HepG2 (cell line): ENCODE results near the gene HAGHL. TPM values are rescaled to one million over a fixed set of nuclear protein-coding genes. Genes with fewer than 3 reads are reported as not detected.

Source experiments
- ATM ChIP-seq: fragments of 450-650 bp; IDR thresholded peaks from 2 replicates; pipeline ENCODE4 v1.7.1; 2017; ENCODE audit warnings: mild to moderate bottlenecking, borderline replicate concordance
- GATA4 ChIP-seq: sonication (generic); IDR thresholded peaks from 2 replicates; pipeline ENCODE4 v1.6.1; 2016; ENCODE audit warnings: antibody characterized with exemption, low read depth, borderline replicate concordance
- HMGXB4 ChIP-seq, 2 experiments: sonication (generic) in 1 of 2; formaldehyde crosslinking in 1 of 2; IDR thresholded peaks; 2 replicates each; pipeline versions ENCODE4 v1.4.0 to v1.6.1; 2018 to 2020; ENCODE audit warnings: missing genetic modification reagents in 2 of 2, borderline replicate concordance in 1 of 2, low read depth in 1 of 2, mild to moderate bottlenecking in 1 of 2, missing biosample characterization in 1 of 2
- NCOA1 ChIP-seq: sonication (generic); formaldehyde crosslinking; IDR thresholded peaks from 2 replicates; pipeline ENCODE4 v1.9.0; 2021; ENCODE audit warnings: missing genetic modification reagents
- NONO ChIP-seq, 2 experiments: fragments of 450-650 bp in 1 of 2; sonication (generic) in 1 of 2; formaldehyde crosslinking in 1 of 2; IDR thresholded peaks in 1 of 2; conservative IDR thresholded peaks in 1 of 2; 2 replicates each; pipeline versions ENCODE4 v1.6.1 to v1.8.0; 2017 to 2022; ENCODE audit warnings: mild to moderate bottlenecking in 1 of 2, missing genetic modification reagents in 1 of 2, moderate library complexity in 1 of 2
- NRL ChIP-seq: sonication (generic); formaldehyde crosslinking; IDR thresholded peaks from 2 replicates; pipeline ENCODE4 v1.5.0; 2020; ENCODE audit warnings: missing genetic modification reagents, mild to moderate bottlenecking, moderate library complexity, borderline replicate concordance
- PLRG1 ChIP-seq: fragments of 450-650 bp; conservative IDR thresholded peaks from 2 replicates; pipeline ENCODE4 v1.6.1; 2016
- RXRA ChIP-seq: sonication (generic); formaldehyde crosslinking; IDR thresholded peaks from 2 replicates; pipeline ENCODE4 v1.5.1; 2020; ENCODE audit warnings: missing genetic modification reagents
- ZNF317 ChIP-seq: sonication (generic); formaldehyde crosslinking; IDR thresholded peaks from 2 replicates; pipeline ENCODE4 v1.5.0; 2020; ENCODE audit warnings: mild to moderate bottlenecking, missing genetic modification reagents
- ZNF33A ChIP-seq: sonication (generic); formaldehyde crosslinking; IDR thresholded peaks from 2 replicates; pipeline ENCODE4 v1.5.1; 2020; ENCODE audit warnings: missing genetic modification reagents, mild to moderate bottlenecking, moderate library complexity, borderline replicate concordance
- ZNF530 ChIP-seq: sonication (generic); formaldehyde crosslinking; IDR thresholded peaks from 2 replicates; pipeline ENCODE4 v1.5.0; 2020; ENCODE audit warnings: low read depth, mild to moderate bottlenecking, missing genetic modification reagents
- ZNF616 ChIP-seq: sonication (generic); formaldehyde crosslinking; IDR thresholded peaks from 2 replicates; pipeline ENCODE4 v1.5.0; 2020; ENCODE audit warnings: low read depth, mild to moderate bottlenecking, missing genetic modification reagents
- ZNF724P ChIP-seq: sonication (generic); formaldehyde crosslinking; IDR thresholded peaks from 2 replicates; pipeline ENCODE4 v1.8.0; 2022; ENCODE audit warnings: missing genetic modification reagents, borderline replicate concordance
- ZNF782 ChIP-seq: sonication (generic); formaldehyde crosslinking; IDR thresholded peaks from 2 replicates; pipeline ENCODE4 v1.4.0; 2020; ENCODE audit warnings: missing genetic modification reagents, mild to moderate bottlenecking, borderline replicate concordance
- polyA plus RNA-seq, 8 experiments: library from polyadenylated mRNA; depleted of rRNA in 3 of 8; stranded (reverse) in 7 of 8; unstranded in 1 of 8; fragments of >200 nt; fragmentation: Illumina TruSeq in 4 of 8; extraction: Trizol in 4 of 8; gene quantifications; 2 replicates each; pipeline versions ENCODE4 v1.2.1 to v1.2.3, GENCODE V29; 2011 to 2016; ENCODE audit warnings: low read depth in 4 of 8, missing spikeins in 1 of 8, mixed read lengths in 1 of 8; ENCODE audit not compliant: insufficient read depth in 1 of 8
- total RNA-seq, 5 experiments: library from RNA; depleted of rRNA; stranded (reverse); fragments of >200 nt; fragmentation: Illumina TruSeq; extraction: Trizol; gene quantifications; 2 replicates each; pipeline ENCODE4 v1.2.3, GENCODE V29; 2016; ENCODE audit warnings: low read depth in 1 of 5
- TF ChIP-seq, protein P1 (sequence below), 2 experiments: fragments of 450-650 bp in 1 of 2; sonication (generic) in 1 of 2; formaldehyde crosslinking; IDR thresholded peaks; 2 replicates each; pipeline versions ENCODE4 v1.5.0 to v1.8.0; 2020 to 2022; ENCODE audit warnings: mild to moderate bottlenecking in 1 of 2, missing genetic modification reagents in 1 of 2
- TF ChIP-seq, protein P2 (sequence below): sonication (generic); formaldehyde crosslinking; conservative IDR thresholded peaks from 2 replicates; pipeline ENCODE4 v1.8.1; 2023; ENCODE audit warnings: missing genetic modification reagents
- TF ChIP-seq, protein P3 (sequence below): sonication (generic); formaldehyde crosslinking; IDR thresholded peaks from 2 replicates; pipeline ENCODE4 v1.8.0; 2022; ENCODE audit warnings: missing genetic modification reagents, mild to moderate bottlenecking, moderate library complexity, borderline replicate concordance
- TF ChIP-seq, protein P4 (sequence below): sonication (generic); formaldehyde crosslinking; IDR thresholded peaks from 2 replicates; pipeline ENCODE4 v1.8.0; 2022; ENCODE audit warnings: mild to moderate bottlenecking, missing genetic modification reagents, moderate library complexity
- TF ChIP-seq, protein P5 (sequence below): sonication (generic); formaldehyde crosslinking; IDR thresholded peaks from 2 replicates; pipeline ENCODE4 v1.8.0; 2022; ENCODE audit warnings: mild to moderate bottlenecking, missing genetic modification reagents, moderate library complexity

HAGHL gene
- total and polyA plus RNA-seq, 2 of the 13 experiments (the other 11 are each of a cell fraction or from before 2014, with no cell fraction given), result 3.4 to 8.4 TPM

DNA sequence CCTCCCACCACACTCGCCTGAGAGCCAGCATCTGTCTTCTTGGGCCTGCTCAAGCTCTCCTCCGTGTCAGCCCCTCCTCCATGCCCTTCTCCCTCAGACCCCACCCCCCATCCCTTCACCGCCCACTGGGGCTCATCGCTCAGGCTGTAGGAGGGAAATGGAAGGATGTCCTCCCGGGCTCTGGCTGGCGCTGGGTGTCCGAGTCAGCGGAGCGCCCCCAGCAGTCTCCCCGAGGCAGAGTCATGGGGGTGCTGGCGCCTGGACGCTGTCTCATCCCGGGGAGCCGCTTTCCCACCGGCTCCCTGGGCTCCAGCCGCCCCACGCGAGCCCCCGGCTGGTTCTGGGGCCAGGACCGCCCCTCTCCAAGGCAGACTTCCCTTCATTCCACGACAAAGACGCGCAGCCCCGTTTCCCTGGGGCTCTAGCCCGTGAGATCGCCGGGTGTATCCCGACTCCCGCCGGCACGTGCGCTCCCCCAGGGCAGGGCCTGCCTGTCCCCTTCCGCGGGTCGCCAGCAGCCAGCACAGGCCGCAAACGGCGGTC is 6.4 kb upstream of the HAGHL start (continued):
- TF ChIP-seq ZNF530 (CRISPR knock-in tag) (no peak), ZNF782 (CRISPR knock-in tag) (peak; percentile 40; the same call in 1 of the 2 replicates), NRL (CRISPR knock-in tag) (peak; percentile 30; the same call in 1 of the 2 replicates), ZNF616 (CRISPR knock-in tag) (0 out of 2 replicates have a peak, but pooled peaks have one; percentile 10), ZNF317 (CRISPR knock-in tag) (0 out of 2 replicates have a peak, but pooled peaks have one; percentile 21), GATA4 (no peak), ATM (no peak), RXRA (0 out of 2 replicates have a peak, but pooled peaks have one; percentile 28), HMGXB4 (CRISPR knock-in tag; IDR thresholded peaks at IDR 0.05; ENCODE audit: borderline replicate concordance in 1 of 2, low read depth in 1 of 2) (peak in 1 of 2 experiments; percentile 49; a peak in 1 of 4 replicates), PLRG1 (no peak), ZNF724P (no peak), ZNF33A (CRISPR knock-in tag) (peak; percentile 36; the same call in 1 of the 2 replicates), NCOA1 (0 out of 2 replicates have a peak, but pooled peaks have one; percentile 58), NONO (IDR thresholded peaks at IDR 0.05) (no peak), NONO (CRISPR knock-in tag; conservative IDR thresholded peaks at IDR 0.05) (no peak; the same call in 1 of the 2 replicates)
- TF ChIP-seq, protein P1, sequence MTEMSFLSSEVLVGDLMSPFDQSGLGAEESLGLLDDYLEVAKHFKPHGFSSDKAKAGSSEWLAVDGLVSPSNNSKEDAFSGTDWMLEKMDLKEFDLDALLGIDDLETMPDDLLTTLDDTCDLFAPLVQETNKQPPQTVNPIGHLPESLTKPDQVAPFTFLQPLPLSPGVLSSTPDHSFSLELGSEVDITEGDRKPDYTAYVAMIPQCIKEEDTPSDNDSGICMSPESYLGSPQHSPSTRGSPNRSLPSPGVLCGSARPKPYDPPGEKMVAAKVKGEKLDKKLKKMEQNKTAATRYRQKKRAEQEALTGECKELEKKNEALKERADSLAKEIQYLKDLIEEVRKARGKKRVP (CRISPR knock-in tag; IDR thresholded peaks at IDR 0.05), result 0 out of 4 replicates have a peak, but pooled peaks of 1 of the 2 experiments have one; percentile 20
- TF ChIP-seq, protein P2, sequence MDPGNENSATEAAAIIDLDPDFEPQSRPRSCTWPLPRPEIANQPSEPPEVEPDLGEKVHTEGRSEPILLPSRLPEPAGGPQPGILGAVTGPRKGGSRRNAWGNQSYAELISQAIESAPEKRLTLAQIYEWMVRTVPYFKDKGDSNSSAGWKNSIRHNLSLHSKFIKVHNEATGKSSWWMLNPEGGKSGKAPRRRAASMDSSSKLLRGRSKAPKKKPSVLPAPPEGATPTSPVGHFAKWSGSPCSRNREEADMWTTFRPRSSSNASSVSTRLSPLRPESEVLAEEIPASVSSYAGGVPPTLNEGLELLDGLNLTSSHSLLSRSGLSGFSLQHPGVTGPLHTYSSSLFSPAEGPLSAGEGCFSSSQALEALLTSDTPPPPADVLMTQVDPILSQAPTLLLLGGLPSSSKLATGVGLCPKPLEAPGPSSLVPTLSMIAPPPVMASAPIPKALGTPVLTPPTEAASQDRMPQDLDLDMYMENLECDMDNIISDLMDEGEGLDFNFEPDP (CRISPR knock-in tag), result 0 out of 2 replicates have a peak, but pooled peaks have one; percentile 85
- TF ChIP-seq, protein P3, sequence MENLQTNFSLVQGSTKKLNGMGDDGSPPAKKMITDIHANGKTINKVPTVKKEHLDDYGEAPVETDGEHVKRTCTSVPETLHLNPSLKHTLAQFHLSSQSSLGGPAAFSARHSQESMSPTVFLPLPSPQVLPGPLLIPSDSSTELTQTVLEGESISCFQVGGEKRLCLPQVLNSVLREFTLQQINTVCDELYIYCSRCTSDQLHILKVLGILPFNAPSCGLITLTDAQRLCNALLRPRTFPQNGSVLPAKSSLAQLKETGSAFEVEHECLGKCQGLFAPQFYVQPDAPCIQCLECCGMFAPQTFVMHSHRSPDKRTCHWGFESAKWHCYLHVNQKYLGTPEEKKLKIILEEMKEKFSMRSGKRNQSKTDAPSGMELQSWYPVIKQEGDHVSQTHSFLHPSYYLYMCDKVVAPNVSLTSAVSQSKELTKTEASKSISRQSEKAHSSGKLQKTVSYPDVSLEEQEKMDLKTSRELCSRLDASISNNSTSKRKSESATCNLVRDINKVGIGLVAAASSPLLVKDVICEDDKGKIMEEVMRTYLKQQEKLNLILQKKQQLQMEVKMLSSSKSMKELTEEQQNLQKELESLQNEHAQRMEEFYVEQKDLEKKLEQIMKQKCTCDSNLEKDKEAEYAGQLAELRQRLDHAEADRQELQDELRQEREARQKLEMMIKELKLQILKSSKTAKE, result 0 out of 2 replicates have a peak, but pooled peaks have one; percentile 45
- TF ChIP-seq, protein P4, sequence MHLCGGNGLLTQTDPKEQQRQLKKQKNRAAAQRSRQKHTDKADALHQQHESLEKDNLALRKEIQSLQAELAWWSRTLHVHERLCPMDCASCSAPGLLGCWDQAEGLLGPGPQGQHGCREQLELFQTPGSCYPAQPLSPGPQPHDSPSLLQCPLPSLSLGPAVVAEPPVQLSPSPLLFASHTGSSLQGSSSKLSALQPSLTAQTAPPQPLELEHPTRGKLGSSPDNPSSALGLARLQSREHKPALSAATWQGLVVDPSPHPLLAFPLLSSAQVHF (CRISPR knock-in tag), result peak; percentile 62; the same call in 1 of the 2 replicates
- TF ChIP-seq, protein P5, sequence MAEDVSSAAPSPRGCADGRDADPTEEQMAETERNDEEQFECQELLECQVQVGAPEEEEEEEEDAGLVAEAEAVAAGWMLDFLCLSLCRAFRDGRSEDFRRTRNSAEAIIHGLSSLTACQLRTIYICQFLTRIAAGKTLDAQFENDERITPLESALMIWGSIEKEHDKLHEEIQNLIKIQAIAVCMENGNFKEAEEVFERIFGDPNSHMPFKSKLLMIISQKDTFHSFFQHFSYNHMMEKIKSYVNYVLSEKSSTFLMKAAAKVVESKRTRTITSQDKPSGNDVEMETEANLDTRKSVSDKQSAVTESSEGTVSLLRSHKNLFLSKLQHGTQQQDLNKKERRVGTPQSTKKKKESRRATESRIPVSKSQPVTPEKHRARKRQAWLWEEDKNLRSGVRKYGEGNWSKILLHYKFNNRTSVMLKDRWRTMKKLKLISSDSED (CRISPR knock-in tag), result 0 out of 2 replicates have a peak, but pooled peaks have one; percentile 40
